Stimulated activated CD4-positive, alpha-beta T cell treated with anti-CD3 and anti-CD28 coated beads, Interleukin-1b, Interleukin-23, amount 100 ng/mL, for 48 hours (primary cell): ENCODE measurements around the gene EIF2B2.
"Not testable (repeated sequence)": the region's sequence is repeated elsewhere in the genome, so short reads cannot be mapped to it uniquely, and the experiment has no call there.

Experiments used
- DNase-seq: peaks from one replicate; pipeline ENCODE4 v3.0.0-alpha.2; 2020

EIF2B2 gene

DNA sequence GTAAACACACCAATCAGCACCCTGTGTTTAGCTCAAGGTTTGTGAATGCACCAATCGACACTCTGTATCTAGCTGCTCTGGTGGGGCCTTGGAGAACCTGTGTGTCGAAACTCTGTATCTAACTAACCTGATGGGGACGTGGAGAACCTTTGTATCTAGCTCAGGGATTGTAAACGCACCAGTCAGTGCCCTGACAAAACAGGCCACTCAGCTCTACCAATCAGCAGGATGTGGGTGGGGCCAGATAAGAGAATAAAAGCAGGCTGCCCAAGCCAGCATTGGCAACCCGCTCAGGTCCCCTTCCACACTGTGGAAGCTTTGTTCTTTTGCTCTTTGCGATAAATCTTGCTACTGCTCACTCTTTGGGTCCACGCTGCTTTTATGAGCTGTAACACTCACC, 6.9 kb upstream of the EIF2B2 start:
- not testable (repeated sequence) for DNase-seq

DNA sequence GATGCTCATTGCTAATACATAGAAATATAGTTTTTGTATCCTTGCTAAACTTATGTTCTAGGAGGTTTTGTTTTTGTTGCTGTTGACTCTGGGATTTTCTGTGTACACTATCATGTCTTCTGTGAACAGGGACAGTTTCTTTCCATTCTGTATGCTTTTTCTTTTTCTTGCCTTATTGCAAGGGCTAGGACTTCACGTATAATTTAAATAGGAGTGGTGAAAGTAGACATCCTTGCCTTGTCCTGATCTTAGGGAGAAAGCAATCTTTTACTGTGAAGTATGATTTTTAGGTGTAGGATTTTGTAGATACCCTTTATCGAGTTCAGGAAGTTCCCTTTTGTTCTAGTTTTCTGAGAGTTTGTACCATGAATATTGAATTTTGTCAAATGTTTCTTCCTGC, 1.5 kb upstream of the EIF2B2 start:
- DNase-seq, result no peak

DNA sequence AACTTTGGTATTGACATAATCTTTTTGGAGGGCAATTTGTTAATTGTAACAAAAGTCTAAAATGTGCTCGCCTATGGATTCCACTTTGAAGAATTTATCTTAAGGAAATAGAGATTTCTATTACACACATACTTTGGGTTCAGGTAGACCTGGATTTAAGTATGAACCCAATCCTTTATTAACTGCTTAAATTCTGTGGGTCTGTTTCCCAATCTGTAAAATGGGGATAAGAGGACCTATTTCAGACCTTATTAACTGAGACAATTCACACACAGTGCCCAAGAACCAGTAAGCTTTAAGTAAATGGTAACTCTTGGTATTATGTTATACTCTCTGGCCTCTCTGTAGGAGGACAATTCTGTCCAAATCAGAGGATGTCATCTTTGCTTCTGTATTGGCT, 822 bp upstream of the EIF2B2 start:
- DNase-seq, result no peak

DNA sequence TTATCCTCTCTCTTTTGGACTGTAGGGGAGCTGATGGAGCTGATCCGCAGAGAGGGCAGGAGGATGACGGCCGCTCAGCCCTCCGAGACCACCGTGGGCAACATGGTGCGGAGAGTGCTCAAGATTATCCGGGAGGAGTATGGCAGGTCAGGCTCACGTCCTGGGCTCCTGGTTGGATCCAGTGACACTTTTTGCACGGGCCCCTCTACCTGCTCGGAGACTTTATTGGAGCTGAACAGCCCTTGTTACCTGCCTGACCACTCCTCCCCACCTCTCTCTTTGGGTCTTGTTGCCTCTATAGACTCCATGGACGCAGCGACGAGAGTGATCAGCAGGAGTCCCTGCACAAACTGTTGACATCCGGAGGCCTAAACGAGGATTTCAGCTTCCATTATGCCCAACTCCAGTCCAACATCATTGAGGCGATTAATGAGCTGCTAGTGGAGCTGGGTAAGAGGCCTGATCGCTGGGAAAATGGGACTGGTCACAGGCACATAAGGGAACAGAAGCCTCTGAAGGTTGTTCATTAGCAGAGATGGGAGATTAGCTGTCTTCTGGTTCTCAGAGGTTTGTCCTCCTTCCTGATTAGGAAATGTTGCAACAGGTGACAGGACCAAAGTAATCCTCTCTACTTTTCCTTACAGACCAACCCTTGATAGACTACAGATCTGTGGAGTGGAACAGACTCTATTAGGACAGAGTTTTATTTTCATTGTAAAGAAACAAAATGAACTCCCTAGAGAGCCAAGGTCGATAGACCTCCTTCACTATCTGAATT, 718 bp downstream of the EIF2B2 start:
- DNase-seq, result no peak

DNA sequence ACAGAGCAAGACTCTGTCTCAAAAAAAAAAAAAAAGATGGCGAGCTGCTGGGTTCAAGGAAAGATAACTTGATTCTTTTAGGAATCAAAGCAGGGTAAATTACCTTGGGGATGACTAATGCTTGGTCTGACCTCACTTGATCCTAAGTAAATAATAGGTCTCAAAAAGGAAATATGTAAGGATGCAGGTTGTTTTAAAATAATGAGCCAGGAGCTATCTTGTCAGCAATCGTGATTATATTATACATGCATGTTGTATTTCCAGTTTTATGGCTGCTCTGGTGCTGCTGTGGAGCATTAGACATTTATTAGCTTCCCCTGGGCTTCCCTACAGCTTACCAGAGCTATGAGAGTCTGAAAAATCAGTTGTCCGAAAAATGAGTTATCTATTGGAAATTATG, 2.6 kb downstream of the EIF2B2 start:
- DNase-seq, result no peak

DNA sequence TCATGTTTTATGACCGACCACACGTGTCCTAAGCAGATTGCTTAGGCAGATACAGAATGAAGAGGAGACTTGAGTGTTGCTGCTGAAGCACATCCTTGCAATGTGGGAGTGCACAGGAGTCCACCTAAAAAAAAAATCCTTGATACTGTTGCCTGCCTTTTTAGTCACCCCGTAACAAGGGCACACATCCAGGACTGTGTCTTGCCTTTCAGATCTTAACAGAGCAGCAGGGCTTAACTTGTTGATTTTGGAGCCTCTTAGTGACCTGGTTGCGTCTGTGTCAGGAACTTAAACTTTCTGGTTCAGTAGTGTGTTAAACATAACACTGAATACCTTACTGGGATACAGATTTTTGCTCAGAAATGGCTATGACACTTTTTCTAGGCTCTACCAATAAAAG, 6.5 kb downstream of the EIF2B2 start:
- no peak for DNase-seq

DNA sequence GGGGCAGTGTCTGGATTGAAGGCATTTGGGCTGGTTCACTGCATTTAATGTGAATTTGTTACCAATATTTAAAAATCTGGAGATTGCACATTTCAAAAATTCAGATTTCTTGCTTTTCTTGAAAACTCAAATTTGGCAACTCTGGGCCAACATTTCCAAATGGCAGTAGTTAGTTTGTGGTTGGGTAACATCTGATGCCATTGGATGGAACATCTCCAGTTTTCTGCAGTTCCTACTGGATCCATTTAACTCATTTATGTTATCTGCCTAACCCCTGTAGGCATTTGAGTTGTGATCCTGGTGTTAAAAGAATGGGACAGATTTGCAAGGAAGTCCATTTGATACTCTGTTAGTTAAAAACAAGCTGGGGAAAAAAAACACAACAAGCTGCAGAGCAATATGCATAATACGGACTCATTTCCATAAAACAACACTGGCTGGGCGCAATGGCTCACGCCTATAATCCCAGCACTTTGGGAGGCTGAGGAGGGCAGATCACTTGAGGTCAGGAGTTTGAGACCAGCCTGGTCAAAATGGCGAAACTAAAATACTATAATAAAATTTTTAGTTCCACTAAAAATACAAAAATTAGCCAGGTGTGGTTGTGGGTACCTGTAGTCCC, 7.9 kb downstream of the EIF2B2 start:
- no peak for DNase-seq

DNA sequence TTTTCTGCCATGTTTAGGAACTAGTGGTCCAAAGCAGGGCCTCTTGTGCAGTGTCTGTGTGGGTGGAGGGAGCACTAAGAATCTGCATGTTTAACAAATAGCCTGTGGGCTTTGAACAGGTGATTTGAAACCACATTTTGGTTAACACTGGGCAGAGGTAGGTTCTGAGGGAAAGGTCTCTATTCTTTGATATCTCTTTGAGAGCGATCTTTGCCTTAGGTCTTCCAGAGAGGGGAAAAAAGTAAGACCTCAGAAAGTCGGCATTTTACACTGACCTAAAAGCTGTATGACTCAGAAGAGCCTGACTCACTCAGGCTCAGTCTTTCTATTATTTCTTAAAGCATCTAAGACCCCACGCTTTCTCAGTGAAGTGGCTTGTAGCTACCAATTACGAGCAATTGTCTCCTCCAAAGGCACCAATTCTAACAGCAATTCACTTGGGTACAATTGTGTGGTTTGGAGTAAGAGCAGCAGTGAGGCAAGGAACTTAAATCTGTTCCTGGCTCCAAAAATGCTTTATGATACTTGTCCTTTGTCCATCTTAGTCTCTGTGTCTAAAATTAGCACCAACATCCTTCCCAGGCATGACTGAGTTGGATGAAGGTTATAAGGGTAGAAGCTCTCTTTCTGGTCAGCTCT, 8.8 kb downstream of the EIF2B2 start:
- DNase-seq, result peak; percentile 10

DNA sequence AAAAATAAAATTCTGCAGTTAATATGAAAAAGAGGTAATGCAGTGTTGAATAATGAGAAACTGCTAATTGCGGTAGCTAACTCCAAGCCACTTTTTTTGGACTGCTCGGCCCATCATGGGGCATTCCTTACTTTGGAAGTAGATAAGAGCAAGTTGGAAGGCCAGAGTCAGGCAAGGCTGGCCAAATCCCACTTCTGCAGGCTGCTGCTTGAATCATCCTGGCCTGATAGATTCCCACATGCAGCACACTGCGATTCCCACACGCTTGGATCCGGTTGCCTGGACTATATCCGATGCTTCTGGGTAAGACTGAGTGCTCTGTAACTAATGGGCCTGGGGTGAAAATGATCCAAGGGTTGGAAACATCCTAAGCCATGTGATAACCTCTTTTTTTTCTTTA, 10.6 kb downstream of the EIF2B2 start:
- DNase-seq, result no peak

DNA sequence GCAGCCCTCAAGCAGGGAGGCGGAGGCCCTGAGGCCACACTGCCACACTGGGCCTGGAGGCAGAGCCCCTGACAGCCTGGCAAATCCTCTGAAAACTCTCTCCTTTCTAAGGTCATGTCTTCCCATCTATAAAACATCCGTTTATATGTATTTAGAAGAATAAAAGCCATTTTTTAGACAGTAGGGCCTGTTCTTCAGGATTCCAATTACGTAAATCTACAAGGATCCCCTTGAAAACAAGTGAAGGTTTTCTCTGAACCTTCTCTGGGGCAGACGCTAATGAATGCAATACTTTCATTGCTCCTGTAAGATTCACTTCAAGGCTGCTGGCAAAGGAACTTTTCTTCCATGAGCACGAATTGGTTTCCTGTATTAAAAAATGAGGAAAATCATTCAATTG, 12.8 kb downstream of the EIF2B2 start:
- no peak for DNase-seq

DNA sequence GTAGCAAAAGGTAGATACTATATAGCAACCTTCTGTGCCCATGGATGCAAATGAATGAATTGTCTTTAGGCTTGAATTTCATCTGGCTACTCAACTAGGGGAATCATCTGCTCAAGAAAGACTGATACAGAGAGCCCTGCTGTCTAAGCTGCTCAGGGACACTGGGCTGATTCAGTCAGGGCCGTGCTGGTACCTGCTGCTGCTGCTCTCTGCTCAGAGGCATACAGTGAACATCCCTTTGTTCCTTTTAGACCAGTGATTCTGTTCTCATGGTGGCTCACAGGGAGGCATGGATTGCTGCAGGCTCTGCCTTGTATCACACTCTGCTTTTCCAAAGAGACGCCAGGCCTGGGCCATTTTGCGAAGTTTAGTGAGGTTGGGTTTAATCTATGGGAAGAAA, 14.1 kb downstream of the EIF2B2 start:
- no peak for DNase-seq

DNA sequence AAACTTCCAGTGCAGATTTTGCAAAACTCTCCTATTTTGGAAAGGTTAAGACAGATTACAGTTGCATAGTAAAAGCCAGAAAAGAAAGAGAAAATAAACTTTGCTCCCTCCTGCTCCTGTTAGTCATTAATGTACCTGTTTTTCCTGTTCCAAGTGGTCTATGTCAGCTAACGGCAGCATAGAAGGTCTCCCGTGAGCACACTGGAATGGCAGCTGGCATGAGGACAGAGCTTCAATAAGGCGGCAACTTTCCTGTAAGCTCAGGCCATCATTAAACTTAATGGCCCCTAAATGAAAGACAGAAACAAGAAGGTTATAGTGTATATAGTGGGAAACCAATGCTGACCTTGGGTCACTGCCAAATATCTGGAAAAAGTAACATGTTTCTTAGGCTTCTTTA, 16.0 kb downstream of the EIF2B2 start:
- DNase-seq, result no peak

DNA sequence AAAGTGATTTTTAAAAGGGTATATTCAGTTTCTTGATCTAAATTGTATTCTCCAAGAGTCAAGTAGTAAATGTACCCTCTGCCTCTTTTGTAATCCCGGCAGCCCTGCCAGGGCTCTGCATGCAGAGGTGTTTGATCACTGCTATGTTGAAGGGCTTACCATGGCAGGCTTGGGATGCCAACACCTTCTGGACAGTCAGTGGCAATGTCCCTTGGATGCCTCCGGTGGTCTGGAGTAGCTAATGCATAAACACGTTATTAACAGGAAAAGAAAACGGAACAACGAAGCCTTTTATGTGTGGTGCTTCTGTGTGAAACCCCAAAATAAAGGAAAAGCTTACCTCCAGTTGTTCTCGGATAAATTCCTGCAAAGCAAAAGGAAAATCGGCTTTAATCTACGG, 19.9 kb downstream of the EIF2B2 start:
- DNase-seq, result peak; percentile 12

DNA sequence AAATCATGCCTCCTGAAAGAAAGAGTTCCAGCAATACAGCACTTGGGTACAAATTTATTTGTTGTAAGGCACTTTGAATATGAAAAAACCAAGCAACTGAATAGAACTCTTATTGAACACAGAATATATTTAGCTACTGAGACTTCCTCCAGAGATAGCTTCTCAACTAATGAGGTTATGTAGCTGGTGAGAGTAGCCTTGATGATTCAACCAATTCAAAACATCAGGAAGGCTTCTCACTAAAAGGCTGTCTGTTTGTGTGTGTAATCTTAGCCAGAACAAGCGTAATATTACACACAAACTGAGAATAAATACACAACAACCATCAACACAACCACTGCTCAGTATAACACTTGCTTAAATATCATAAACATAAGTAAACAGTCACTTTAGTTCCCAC, 20.4 kb downstream of the EIF2B2 start:
- DNase-seq, result no peak

DNA sequence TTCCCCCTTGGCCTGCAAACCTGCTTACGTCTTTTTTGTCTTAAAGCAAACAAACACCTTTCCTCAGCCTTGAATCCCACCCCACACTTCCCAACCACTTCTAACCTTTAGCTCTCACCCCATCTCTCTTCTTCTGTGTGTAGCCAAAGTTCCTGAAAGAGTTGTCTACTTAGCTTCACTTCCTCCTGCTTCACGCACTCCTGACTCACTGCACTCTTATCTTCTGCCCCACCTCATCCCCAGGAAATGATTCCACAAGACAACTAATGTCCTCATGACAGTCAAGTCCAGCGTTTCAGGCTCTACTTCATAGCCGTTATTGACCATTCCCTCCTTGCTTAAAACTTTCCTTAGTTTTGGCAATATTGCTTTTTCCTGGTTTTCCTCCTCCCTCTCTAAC, 22.4 kb downstream of the EIF2B2 start:
- DNase-seq, result no peak

DNA sequence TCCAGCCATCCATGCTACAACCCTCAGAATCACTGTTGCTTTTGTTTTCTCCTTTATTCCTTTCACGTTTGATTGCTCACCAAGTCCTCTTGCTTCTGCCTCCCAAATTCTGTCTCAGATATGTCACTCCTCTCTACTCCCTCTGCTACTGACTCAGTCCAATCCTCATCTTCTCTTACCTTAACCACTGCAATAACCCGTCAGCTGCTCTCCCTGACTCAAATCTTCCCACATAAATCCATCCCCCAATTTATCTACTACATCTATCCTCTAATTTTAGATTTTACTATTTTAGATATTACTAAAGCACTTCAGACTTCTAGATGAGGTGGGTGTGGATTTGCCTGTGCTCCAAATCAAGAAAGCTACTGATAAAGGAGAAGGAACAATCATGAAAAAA, 23.2 kb downstream of the EIF2B2 start:
- DNase-seq, result no peak

DNA sequence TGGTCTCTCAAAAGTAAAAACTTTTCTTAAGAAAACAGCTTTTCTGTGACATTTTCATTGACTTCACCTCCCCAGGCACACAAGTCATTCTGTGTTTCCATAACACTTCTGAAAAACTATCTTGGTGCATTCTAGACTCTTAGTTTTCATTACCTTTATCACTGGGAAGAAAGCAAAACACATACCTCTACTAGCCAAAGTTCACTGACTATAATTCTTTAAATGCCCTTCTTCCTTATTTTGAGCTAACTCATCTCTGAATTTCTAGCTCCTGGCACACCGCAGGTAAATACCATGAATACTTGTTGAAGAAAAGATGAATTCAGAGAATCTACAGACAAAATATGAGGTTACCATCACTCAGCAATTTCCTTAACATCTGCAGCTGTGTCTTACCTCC, 27.4 kb downstream of the EIF2B2 start:
- no peak for DNase-seq

DNA sequence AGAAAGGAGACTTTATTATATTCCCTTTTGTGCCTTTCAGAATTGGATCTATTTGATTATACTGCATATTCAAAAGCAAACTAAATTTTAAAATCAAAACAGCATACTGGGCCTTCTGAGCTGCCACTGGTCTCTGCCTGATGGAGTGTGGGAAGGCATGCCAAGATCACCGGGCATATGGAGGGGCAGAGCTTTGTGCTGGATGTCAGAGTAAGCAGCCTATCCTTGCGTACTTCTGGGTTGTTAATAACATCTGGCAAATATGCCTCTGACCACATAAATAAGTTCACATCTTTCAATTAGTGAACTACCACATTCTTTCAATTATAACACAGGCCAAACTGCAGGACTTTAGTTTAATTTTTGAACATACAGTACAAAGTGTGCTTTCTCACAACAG, 30.2 kb downstream of the EIF2B2 start:
- no peak for DNase-seq

DNA sequence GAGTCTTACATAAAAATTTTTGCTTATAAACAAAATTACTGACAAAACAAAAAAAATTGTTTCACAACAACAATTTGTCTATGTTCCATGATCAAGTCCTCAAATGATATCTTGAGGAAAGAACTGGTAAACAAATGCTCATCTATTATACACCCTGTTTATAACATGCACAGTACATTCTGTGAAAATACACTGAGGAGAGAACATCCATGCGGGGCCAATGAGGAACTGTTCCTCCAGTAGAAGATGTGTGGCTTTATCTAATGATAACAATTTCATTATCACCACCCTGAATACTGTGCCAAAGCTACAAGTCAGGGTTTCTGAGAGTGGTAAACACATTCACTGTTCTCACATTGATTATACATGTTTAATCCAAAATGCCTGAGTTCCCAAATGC, 37.8 kb downstream of the EIF2B2 start:
- DNase-seq, result no peak

DNA sequence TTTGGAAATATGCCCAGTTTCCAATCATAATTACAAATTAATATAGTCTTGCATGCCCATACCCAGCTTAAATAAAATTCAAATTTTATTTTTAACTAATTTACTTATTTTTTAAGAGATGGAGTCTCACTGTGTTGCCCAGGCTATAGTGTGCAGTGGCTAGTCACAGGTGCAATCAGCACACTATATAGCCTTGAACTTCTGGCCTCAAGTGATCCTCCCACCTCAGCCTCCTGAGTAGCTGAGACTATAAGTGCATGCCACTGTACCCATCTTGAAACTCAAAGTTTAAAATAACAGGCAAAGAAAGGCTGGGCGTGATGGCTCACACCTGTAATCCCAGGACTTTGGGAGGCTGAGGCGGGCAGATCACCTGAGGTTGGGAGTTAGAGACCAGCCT, 38.2 kb downstream of the EIF2B2 start:
- no peak for DNase-seq

DNA sequence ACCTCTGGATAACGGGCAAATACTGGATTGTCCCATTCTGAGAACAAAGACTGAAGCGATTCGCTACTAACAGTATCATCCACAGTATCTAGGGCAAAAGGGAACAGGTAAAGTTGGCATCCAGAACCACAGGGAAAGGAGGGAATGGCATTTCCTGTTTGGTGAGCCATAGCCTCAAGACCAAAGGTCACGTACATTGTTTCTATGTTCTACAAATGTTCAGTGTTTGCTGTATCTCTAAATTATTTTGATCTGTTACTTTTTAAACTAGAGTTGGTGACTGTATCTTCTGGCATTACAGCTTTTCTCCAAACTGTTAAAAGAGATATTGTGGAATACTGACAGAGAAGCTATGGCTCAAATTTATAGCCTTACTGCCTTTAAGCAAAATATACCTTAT, 38.9 kb downstream of the EIF2B2 start:
- no peak for DNase-seq

DNA sequence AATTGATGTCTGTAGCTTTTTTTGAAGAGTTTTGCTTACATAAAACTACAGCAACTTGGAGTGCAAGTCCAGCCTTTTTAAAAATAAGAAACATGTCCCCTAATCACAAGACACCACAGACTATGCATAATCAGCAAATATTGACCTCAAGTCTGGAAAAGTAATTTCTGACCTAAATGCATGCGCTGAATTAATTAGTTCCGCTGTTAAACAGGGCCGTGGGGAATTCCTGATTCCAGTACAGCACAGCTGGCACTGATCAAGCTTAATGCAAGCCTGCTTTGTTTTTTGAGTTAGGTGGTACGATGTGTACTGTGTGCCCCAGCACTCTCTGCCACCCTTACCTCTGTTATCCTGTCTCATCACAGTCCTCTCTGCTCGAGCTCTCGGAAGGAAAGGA, 39.3 kb downstream of the EIF2B2 start:
- DNase-seq, result no peak

DNA sequence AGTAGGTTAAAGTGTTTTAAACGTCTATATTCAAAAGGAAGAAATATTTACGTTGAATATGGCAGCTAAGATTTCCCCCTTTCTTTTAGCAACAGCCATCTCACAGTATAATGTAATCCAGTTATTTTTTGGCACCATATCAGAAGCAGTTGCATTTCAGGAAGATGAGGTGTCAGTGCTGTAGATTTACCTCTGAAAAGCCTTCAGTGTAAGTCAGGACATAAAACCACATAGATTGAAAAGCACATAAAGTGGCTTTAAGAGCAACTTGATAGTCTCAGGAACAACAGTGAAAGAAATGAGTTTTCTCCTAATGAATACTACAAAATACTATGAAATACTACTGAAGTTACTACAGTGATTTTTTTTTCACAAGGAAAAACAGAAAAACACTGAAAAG, 41.6 kb downstream of the EIF2B2 start:
- no peak for DNase-seq

DNA sequence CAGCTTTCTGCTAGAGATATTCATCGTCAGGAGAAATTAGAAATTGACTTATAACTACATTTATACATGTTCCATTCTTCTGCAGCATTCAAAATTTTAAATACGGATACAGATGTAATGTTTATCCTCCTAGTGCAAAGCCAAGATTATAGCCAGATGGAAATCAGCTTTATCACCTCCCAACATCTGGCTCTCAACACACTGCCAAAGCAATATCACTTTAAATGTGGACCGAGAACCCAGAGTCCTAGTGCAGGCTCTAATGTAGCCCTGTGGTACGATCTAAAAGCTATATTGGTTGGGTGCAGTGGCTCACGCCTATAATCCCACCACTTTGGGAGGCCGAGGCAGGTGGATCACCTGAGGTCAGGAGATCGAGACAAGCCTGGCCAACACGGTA, 42.0 kb downstream of the EIF2B2 start:
- DNase-seq, result no peak

DNA sequence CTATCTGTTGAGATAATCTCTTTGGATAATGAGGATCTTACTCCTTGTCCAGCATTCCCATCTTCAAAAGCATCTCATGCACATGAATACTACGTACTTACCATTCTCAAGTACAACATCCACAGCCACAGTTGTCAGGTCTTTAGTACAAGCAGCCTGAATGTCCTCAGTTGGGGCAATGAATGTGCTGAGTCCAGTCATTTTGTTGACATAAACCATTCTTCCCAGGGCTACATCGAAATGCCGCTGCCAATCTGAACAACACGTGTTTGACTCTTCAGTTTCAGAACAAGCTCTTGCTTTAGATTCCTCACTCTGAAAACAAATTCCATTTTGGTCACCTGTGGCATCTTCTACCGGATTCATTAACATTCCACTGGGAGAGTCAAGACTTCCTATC, 43.6 kb downstream of the EIF2B2 start:
- DNase-seq, result no peak
